GM18951 (cell line): Measurements from ENCODE around the gene ABCD3.

ENCODE experiments used
- POLR2A ChIP-seq: IDR thresholded peaks from 4 replicates; pipeline ENCODE4 v1.6.1; 2011; ENCODE audit warnings: mild to moderate bottlenecking; ENCODE audit not compliant: insufficient read length, insufficient read depth; ENCODE audit errors: extremely low read depth
- in situ Hi-C: fragments of 300-500 bp; cut with MboI; formaldehyde crosslinking; loops from one replicate; pipeline ENCODE4 v1.12.0; 2022; ENCODE audit warnings: low sequenced_read_pairs, mixed read lengths, inconsistent platforms; ENCODE audit not compliant: unreplicated experiment

Gene ABCD3

DNA sequence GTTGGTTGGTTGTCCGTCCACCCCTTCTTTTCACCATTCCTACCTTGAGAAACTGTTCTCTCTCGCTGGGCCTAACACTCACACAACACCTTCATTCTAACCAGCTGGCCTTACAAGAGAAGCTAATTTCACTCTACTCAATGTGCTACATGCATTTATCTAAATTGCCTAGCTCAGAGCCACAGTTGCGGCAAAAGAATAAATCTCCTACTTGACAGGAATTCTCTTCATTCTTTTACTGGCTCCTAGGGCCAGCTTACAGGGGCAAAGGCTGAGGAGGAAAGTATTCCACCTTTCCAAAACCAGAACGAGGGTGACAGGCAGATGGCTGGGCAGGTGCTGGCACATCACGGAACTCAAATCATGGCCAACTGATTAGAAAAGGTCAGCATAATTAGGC, 116.9 kb downstream of the ABCD3 start:
- no peak for TF ChIP-seq POLR2A

DNA sequence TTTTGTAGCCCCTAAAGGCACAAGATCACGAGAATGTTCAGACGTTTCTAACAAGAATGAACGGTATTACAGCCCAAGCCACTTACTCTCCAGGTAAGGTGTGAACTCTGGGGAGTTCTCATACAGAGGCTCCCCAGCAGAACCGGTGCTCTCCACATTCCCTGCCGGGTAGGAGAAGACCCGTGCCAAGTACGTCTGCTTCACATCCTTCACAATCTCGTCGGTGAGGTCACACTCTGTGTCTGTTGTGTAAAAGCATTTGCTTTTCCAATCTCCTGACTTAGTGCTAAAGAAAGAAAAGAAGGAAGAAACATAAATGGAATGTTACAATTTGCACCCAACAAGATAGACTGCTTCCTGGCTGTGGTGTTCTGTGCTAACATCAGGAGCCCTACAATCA, 117.7 kb downstream of the ABCD3 start:
- in situ Hi-C loops: no loop called here
- TF ChIP-seq POLR2A: no peak

More for the DNA sequence above, 116.9 kb downstream of the ABCD3 start:
- in situ Hi-C loops: no loop called here

DNA sequence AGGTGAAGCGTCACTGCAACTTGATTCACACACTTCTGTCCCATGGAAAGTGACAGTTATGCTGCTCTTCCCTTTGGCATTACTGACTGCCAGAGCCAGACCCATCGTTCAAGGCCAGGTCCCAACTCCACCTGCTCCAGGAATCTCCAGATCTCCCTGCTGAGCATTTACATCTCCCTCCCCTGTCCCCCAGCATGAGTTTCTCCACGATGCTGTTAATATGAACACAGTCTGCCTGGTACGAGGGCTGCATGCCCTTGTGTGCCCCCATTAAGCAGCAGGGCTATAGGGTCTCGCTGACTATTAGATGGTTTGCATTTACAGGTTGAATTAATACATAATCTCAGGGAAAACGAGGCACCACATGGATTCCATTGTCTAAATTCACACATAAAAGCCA, 119.1 kb downstream of the ABCD3 start:
- TF ChIP-seq POLR2A: no peak
- in situ Hi-C loops: no loop called here

DNA sequence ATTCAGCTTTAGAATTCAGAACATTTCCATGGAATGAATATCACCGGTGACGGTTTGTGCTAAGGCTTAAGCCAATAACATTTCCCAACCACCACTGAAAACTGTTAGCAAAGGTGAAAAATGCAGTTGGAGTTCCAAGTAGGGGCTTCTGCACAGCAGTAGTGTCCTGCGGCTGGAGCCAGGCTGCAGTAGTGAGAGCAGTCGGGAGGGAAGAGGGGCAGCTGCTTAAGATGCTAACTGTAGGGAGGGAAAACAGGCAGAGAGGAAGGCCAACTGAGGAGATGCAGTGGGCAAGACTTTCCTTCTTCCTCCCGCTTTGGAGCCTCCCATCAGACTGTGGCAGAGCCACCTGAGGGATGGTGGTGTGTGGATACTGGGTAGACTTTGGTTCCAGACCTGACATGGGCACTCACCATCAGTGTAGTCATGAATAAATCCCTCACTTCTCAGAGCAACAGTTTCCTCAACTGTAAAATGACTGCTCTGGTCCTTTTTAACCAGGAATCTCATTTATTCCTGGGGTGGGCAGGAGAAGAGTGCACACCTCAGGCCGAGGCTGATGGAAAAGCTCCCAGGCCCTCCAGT, 120.1 kb downstream of the ABCD3 start:
- in situ Hi-C loops: no loop called here

DNA sequence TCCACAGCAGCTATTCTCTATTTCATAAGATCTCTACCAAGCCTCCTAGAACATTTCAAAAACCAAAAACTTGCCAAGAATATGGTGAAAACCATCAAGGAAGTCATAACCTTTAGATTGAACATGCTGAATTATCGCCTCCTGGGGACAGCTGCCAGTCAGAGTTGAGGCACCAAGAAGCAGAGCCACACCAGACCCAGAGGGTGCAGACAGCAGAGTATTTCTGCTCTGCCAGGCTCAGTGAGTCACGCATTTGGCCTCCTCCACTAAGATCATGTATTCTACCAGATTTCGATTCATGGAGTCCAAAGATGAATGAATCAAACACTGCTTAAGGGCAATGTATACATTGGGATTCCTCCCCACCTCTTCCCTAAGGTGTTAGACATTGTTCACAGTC, 121.3 kb downstream of the ABCD3 start:
- in situ Hi-C loops: no loop called here

More for the DNA sequence above, 120.1 kb downstream of the ABCD3 start:
- no peak for TF ChIP-seq POLR2A

DNA sequence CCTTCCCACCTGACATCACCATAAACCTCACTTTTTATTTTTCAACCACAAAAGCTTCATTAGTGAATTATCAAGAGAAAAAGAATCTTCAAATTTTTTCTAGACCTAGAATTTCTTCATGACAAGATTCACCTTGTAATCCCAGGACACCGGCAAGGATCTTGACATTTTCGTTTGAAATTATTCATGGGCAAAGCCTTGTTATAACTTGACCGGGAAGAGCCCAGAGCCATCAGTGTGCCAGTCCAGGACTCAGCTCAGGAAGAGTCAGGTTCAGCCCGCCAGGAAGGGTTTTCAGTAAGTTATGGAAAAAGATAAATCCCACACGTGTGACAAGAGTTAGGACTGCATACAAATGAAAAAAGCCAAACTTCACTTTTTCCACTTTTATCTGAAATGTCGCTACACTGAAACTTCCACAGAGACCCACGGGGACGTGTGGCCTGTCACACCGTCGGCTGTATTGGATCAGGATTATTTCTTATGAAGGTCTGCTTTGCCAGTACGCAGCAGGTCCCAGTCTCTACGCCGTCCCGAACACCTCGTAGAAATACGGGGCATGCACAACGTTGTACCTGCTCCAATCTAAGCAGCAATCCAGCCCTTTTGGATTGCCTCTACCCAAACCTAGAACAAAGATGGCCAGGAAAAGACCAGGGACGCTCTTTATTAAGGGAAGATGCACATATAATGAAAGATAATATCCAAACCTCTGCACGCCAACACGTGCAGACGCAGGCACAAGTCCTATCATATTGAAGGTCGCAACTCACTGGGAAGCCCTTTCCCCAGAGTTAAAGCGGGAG, 122.5 kb downstream of the ABCD3 start:
- in situ Hi-C loops: no loop called here
- no peak for TF ChIP-seq POLR2A

More for the DNA sequence above, 121.3 kb downstream of the ABCD3 start:
- no peak for TF ChIP-seq POLR2A

DNA sequence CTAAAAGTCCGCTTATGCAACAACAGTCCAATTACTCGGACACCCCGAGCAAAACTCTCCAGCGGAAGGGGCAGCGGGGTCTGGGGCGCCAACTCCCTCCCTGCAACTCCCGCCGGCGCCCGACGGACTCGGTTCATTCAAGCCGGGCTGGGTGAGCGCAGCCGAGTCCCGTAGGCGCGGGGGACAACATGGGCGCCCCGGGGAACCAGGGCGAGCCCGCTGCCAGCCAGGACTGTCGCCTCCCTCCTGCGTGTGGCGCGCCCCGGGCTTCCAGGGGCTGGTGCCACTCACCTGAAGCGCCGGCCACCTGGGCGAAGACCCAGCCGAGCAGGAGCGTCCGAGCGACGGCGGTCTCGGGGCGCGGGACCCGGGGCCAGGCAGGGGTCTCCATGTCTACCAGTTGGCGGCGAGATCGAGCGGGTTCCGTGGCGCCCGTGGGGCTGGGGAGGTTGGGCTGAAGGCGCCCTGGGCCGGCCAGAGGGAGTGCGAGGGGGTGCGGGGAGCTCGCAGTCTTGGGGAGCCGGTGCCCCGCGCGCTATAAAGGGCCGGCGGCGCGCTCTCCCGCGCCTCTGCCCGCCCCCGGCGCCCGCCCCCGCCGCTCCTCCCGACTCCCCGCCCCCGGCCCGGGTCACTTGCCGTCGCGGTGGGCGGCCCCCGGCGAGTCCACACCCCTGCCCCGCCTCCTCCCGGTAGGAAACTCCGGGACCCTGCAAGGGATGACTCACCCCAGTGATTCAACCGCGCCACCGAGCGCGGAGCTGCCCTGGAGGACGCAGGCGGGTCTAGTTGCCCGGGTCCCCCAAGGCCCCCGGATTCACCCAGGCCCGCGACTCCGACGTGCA, 123.3 kb downstream of the ABCD3 start, which contains the start of gene F3:
F3 (minus strand) TSS at position 514 of the 842 bp plus-strand sequence; CDS start at position 391, 123 bp downstream.
- peak; percentile 43 for TF ChIP-seq POLR2A
- in situ Hi-C loops: no loop called here

DNA sequence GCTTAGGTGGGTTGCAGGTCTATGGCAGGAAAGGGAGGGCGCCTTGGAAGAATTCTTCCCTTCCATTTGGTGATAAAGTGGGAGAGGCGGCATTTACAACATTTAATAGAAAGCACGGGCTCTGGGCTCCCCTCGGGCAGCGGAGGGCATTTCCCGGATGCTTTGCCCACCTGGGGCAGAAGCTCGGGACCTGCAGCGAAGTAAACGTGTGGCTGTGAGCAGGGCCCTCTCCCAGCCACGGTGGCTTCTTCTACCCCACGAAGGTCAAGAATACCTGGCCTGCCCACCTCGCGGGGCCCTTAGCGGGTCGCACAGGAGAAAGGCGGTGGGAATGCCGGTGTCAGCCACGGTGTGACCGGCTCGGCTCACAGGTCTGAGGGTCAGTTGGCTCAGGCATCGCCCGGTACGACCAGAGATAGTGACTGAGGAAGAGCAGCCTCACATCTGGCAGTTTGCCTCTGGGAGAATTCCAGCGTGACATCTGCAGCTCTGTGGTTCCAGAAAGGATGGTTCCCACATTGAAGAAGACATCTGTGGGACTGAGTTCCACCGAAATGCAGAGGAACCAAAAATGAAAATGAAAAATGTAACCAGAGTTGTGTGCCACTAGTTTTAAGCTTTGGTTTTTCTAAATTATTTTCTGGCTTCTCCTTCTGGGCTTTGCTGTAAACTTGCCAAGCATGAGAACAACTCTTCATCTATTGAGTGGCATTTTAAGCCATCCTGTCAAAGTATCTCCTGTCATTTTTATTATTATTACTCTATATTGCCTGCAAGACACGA, 124.1 kb downstream of the ABCD3 start:
- TF ChIP-seq POLR2A: no peak
- in situ Hi-C loops: no loop called here

DNA sequence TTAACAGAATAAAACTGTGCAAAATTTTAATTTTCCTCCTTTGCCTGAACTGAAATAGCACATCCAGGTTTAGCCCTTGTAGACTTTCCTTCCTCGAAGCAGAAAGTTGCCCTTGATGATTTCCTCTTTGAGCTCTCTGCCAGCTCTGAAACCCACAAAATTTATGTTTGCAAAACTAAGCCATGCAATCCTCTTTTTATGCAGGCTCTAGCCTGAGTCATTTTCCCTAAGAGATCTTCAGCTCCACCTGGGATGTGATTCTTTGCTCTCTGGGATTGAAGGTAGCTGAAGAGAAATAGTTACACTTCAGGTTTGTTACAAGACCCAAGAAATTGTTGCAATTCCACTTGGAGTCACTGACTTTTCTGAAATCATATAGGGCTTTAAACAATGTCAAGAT, 124.8 kb downstream of the ABCD3 start:
- in situ Hi-C loops: no loop called here
- TF ChIP-seq POLR2A: no peak

DNA sequence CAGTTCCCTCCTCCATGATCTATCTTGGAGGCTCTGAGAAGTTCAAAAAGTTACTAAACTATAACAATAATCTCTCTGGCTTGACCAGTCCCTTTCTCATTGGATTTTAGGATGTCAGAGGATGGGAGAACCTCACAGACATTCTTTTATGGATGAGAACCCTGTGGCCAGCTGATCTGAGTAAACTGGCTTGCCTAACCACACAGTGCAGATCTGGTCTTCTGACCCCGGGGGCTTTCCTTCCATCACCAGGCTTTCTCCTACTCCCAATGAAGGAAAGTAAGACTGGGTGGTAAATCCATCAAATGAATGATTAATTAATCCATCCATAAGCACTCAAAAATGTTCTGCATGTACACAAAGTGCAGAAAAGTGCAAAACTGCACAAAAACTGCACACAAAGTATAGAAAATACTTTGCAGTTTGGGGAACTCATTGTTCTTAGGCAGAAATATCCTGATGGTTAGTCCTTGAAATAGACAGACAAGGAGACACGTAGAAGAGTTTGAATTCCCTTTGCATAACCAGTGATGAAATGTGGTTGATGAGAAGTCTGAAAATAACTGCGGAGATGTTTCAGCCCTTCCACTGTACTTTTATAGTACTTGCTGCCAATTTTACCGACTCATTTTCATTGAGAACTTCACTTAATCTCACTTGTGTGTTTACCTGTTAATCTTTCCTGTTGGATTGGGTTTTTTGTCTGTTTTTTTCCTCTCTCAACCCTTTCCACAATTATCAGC, 125.9 kb downstream of the ABCD3 start:
- in situ Hi-C loops: no loop called here
- no peak for TF ChIP-seq POLR2A

DNA sequence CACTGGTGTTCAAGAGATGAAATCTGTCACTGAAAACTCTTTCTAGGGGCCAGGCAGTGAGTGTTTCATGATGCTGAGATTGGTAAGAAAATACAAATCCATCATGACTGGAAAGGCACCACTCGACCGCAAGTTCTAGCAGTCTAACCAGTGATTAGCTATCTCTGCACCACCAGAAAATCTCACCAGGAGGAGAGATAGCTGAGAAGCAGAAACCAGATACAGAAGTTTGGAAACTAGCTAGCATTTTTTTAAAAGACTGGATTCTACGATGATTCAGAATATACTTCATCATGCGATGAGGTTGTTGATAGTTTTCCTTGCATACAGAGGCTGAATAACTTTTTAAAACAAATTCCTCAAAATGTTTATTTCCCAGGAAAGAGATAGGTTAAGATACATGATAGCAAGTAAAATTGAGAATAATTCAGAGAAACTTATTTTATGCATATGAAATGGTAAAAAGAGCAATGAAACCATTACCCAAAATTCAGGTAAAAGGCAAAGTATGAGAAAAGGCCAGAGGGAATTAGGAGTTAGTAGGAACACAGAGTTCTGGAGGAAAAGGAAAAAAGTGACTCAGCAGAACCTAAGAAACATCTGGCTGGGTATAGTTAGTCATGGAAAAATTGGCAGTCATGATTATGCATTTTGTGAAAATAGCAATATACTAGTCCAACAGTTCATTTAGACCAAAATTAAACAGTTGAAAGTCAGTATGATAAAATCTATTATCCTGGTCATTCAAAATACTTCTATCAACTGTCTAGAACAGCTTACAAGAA, 126.7 kb downstream of the ABCD3 start:
- TF ChIP-seq POLR2A: no peak
- in situ Hi-C loops: no loop called here
